Activated naive CD8-positive, alpha-beta T cell treated with anti-CD3 and anti-CD28 coated beads for 36 hours (primary cell): Measurements from ENCODE around the gene ITGAE. TPM values are rescaled to one million over a fixed set of nuclear protein-coding genes. Genes with fewer than 3 reads are reported as not detected.
"Not testable (repeated sequence)": the region's sequence is repeated elsewhere in the genome, so short reads cannot be mapped to it uniquely, and the experiment has no call there.

Experiments used
- DNase-seq: peaks from one replicate; pipeline ENCODE4 v3.0.0; 2021
- H3K27ac Mint-ChIP-seq: one replicate; pipeline ENCODE4 v1.8.0; 2022; ENCODE audit warnings: mild to moderate bottlenecking, moderate library complexity, mixed read lengths
- H3K27me3 Mint-ChIP-seq: one replicate; pipeline ENCODE4 v1.8.0; 2022; ENCODE audit warnings: mild to moderate bottlenecking, mixed read lengths
- H3K36me3 Mint-ChIP-seq: one replicate; pipeline ENCODE4 v1.8.0; 2021; ENCODE audit warnings: mild to moderate bottlenecking, mixed read lengths
- H3K4me1 Mint-ChIP-seq: one replicate; pipeline ENCODE4 v1.8.0; 2021; ENCODE audit warnings: mixed read lengths
- H3K4me3 Mint-ChIP-seq: one replicate; pipeline ENCODE4 v1.8.0; 2022; ENCODE audit warnings: mild to moderate bottlenecking, moderate library complexity, mixed read lengths
- H3K9me3 Mint-ChIP-seq: one replicate; pipeline ENCODE4 v1.8.0; 2022; ENCODE audit warnings: mixed read lengths
- total RNA-seq, 2 experiments: library from RNA; stranded (reverse); gene quantifications; one replicate each; pipeline ENCODE4 v1.2.3, GENCODE V29; 2021

The ITGAE gene
- total RNA-seq, 2 experiments from 2014 or later = 24.9 to 29.8 TPM

DNA sequence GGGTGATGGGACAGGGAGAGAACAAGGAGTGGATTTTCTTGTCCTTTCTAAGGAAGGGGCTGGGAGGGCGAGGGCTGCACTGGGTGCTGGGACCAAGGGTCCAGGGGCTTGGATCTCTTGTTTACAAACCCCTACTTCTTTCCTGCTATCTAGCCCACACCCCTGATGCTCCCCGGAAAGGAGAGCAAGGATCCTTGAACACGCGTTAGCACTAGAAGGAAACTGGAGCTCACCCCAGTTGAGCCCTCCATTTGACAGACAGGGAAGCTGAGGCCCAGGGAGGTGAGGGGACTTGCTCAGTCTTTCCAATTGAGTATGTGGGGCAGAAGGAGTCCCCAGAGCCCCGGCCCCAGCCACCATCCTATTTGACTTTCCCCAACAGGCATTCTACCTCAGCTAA lies 4.6 kb upstream of the ITGAE start:
- Mint-ChIP-seq H3K4me3 (no peak overlapping the region), H3K9me3 (no peaks in the 10 kb centered on the region), H3K27ac (no peak overlapping the region), H3K4me1 (peaks cover 31% of the 10 kb centered on the region), H3K27me3 (no peaks in the 10 kb centered on the region), H3K36me3 (peaks cover 21% of the 10 kb centered on the region)
- no peak for DNase-seq

DNA sequence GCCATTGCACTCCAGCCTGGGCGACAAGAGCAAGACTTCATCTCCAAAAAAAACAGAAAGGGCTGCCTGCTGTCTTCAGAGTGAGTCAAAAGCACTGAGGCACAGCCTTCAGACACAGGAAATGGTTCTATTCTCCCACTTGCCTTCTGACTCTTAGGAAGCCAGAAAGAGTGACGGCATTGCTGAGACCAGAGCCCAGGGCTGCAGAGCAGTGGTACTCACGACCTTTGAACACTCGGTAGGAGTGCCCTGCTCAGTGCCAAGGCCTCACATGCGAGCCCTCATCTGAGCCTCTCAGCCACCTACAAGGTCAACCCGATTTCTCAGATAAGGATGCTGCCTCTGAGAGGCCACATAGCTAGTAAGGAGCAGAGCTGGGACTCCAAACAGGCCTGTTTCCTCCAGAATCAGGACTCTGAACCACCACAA lies 3.5 kb upstream of the ITGAE start:
- no peak for DNase-seq
- no peaks in the 10 kb centered on the region for H3K9me3 Mint-ChIP-seq
- H3K27ac Mint-ChIP-seq = no peak overlapping the region
- H3K27me3 Mint-ChIP-seq = no peaks in the 10 kb centered on the region
- peaks cover 28% of the 10 kb centered on the region for H3K4me1 Mint-ChIP-seq
- H3K36me3 Mint-ChIP-seq = peaks cover 18% of the 10 kb centered on the region
- H3K4me3 Mint-ChIP-seq = no peak overlapping the region

DNA sequence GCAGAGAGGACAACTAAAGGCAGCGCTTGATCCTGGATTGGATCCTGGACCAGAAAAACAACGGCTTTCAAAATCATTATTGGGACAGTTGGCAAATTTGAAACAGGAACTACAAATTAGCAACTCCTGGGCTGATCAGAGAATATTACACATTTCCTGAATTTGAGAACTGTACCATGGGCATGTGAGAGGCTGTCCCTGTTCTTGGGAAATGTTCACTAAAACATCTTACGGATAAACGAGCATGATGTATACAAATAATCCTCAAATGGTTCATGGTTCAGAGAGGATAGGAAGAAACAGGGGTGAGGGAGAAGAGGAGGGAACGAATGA lies 2.3 kb upstream of the ITGAE start:
- no peak overlapping the region for H3K27ac Mint-ChIP-seq
- H3K36me3 Mint-ChIP-seq = peaks cover 10% of the 10 kb centered on the region
- no peaks in the 10 kb centered on the region for H3K9me3 Mint-ChIP-seq
- no peak overlapping the region for H3K4me3 Mint-ChIP-seq
- no peak for DNase-seq
- no peaks in the 10 kb centered on the region for H3K27me3 Mint-ChIP-seq
- peaks cover 16% of the 10 kb centered on the region for H3K4me1 Mint-ChIP-seq

DNA sequence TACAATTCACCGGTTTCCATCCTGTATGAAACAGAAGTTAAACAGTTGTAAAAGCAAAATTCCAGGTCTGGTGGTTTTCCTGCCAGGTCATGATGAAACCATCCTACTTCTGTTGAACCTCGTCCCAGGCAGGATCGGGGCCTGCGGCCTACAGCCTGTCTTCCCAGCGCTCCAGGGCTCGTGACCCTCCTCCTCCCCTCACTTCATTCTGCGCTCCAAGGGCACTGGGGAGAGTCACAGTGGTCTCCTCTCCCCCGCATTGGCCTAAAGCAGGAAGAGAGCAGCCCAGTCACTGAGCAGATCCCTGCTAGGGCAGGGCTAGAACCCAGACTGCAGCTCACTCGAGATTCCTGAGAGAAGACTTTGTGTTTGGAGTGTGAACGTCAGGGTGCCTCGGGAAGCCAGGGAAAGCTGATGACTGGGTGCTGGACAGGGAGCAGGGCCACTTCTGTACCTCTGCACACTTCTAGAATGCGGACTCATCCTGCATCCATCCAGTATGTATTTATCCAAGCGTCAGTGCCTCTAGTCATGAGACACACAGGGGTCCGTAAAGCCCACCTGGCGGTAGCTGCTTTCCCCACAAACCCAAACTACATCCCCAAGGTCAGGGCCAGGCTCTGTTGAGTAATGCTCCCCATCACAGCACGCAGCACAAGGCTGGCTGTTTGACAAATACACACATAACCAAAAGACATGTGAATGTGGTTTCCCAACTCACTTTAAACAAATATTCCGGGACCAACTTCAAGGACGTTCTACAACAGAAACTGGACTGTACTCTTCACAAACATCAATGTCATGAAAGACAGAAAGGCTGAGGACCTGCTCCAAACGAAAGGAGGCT lies 1.7 kb upstream of the ITGAE start:
- Mint-ChIP-seq H3K27ac (no peak overlapping the region), H3K4me3 (no peak overlapping the region), H3K9me3 (no peaks in the 10 kb centered on the region), H3K4me1 (peaks cover 15% of the 10 kb centered on the region), H3K36me3 (peaks cover 5% of the 10 kb centered on the region), H3K27me3 (no peaks in the 10 kb centered on the region)
- no peak for DNase-seq

DNA sequence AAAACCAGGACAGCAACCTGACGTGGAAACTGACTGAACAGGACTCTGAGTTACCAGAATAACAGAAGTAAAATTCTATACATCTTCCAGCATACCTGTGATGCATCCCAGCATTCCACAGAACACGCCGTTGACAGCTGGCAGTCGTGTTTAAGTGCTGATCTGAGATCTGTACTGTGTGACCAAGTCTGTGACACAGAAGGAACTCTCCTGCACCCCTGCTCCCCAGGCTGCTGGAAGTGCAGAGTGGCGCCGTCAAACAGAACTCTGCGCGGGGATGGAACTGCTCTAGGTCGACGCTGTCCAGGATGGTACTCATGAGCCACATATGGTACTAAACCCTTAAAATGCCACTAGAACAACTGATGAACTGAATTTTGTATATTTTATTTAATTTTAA lies 804 bp upstream of the ITGAE start:
- H3K36me3 Mint-ChIP-seq = peaks cover 3% of the 10 kb centered on the region
- H3K27me3 Mint-ChIP-seq = no peaks in the 10 kb centered on the region
- no peak overlapping the region for H3K27ac Mint-ChIP-seq
- H3K4me1 Mint-ChIP-seq = peaks cover 16% of the 10 kb centered on the region
- no peak overlapping the region for H3K4me3 Mint-ChIP-seq
- no peaks in the 10 kb centered on the region for H3K9me3 Mint-ChIP-seq
- no peak for DNase-seq

DNA sequence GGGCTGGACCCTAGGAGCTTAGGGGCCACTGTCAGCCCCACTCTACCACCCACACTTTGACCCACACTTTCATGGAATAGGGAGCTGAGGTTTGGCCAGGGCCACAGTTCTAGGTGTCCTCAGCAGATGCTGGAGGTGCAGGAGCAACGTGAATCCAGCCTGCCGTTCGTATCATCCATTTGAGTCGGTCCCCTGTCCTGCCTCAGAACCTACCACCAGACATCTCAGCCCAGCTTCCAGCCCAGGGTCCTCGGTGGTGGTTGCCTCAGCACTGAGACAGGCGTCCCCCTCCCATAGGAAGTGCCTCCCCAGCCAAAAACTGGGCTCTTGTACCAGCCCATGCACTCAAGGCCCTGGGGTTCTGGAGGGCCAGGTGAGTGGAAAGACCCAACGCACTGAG lies 359 bp upstream of the ITGAE start:
- H3K9me3 Mint-ChIP-seq = no peaks in the 10 kb centered on the region
- H3K27ac Mint-ChIP-seq = no peak overlapping the region
- H3K27me3 Mint-ChIP-seq = no peaks in the 10 kb centered on the region
- peaks cover 3% of the 10 kb centered on the region for H3K36me3 Mint-ChIP-seq
- peaks cover 21% of the 10 kb centered on the region for H3K4me1 Mint-ChIP-seq
- DNase-seq = no peak
- no peak overlapping the region for H3K4me3 Mint-ChIP-seq

DNA sequence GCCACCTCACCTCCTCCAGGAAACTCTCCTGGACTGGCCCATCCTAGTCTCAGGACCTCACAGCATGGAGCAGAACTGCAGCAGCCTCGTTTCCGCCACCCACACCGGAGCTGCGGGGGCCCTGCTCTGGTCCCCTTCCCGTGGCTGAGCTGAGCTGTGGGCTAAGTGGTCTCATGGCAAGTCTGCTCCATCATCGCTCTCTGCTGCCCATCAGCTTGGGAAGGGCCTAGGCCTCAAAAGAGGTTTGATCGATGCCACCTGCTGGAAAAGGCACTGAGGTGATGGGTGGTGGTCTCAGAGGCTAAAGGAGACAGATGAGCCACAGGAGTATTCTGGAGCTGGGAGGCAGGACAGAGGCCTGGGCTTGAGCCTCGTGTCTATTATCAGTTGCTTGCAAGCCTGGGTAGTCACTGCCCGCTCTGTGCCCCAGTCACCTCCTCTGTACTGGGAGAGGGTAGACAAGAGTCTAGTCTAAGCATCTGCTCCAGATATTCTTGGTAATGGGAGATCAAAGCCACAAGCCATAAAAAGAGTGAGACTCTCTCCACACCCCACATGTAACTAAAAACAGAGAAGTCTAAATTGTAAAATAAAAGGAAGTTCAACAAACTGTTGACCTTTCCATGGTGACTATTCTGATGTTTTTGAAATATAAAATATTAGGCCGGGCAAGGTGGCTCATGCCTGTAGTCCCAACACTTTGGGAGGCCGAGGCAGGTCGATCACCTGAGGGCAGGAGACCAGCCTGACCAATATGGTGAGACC lies 1.6 kb downstream of the ITGAE start:
- peaks cover 33% of the 10 kb centered on the region for H3K4me1 Mint-ChIP-seq
- no peak overlapping the region for H3K4me3 Mint-ChIP-seq

DNA sequence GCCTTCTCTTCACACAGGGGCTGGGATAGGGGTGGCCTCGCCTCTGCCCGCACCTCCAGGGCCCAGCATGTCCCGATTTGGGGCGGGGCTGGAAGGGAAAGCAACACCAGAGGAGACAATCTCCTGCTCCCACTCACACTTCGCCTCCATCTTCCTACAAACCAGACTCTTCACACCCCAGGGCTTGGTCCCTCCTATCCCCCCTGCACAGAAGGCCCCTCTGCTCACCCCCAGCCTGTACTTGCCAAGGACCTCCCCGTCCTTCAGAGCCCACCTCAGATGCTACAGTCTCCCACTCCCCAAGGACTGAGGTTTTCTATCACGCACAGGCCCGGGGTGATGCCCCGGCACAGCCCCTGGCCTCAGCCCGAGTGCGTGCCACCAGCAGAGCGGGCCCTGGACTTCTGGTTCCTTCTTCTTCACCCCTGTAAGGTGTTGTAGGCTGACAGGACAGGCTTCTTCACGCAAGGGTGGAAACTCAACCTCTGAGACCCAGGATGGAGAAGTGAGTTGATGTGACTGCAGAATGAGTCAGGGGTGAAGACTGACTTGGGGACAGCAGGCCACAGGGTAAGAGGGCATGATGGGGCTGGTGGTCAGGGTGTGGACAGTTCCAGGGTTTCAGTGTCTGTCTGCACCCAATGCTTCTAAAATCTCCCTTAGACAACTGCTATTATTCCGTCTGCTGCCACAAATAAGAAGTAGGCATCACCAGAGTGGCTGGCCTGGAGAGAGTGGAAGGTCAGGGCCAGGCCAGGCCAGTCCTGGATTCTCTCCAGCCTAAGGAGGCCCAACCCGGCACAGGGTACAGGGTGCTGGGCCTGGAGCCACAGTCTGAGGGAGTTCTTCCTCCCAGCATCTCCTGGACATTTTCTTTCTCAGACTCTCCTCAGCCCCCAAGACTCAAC lies 2.5 kb downstream of the ITGAE start:
- Mint-ChIP-seq H3K4me1 (peaks cover 30% of the 10 kb centered on the region), H3K27me3 (peaks cover 3% of the 10 kb centered on the region), H3K4me3 (peak overlapping the region; percentile 16), H3K36me3 (no peaks in the 10 kb centered on the region), H3K27ac (no peak overlapping the region), H3K9me3 (no peaks in the 10 kb centered on the region)
- DNase-seq = no peak

More for the DNA sequence above, 1.6 kb downstream of the ITGAE start:
- Mint-ChIP-seq H3K27ac (no peak overlapping the region), H3K9me3 (no peaks in the 10 kb centered on the region), H3K36me3 (no peaks in the 10 kb centered on the region), H3K27me3 (peaks cover 3% of the 10 kb centered on the region)
- DNase-seq = no peak

DNA sequence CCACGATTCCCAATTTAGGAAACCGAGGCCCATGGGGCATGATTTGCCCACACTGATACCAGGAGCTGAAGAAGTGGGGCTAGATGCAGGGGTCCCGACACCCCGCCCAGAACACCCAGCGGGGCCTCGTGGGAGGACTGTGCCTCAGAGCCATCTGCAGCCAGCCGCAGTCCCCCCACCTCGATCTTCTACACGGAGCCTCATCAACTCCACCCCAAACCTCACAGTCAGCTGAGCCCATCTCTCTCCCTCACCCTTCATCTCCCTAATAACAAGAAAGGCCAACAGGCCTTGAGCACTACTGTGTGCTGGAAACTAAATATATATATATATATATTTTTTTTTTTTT lies 4.2 kb downstream of the ITGAE start:
- Mint-ChIP-seq H3K4me3 (no peak overlapping the region), H3K9me3 (no peaks in the 10 kb centered on the region), H3K4me1 (peaks cover 31% of the 10 kb centered on the region), H3K27me3 (peaks cover 7% of the 10 kb centered on the region), H3K27ac (peak overlapping the region; percentile 55), H3K36me3 (no peaks in the 10 kb centered on the region)
- no peak for DNase-seq

DNA sequence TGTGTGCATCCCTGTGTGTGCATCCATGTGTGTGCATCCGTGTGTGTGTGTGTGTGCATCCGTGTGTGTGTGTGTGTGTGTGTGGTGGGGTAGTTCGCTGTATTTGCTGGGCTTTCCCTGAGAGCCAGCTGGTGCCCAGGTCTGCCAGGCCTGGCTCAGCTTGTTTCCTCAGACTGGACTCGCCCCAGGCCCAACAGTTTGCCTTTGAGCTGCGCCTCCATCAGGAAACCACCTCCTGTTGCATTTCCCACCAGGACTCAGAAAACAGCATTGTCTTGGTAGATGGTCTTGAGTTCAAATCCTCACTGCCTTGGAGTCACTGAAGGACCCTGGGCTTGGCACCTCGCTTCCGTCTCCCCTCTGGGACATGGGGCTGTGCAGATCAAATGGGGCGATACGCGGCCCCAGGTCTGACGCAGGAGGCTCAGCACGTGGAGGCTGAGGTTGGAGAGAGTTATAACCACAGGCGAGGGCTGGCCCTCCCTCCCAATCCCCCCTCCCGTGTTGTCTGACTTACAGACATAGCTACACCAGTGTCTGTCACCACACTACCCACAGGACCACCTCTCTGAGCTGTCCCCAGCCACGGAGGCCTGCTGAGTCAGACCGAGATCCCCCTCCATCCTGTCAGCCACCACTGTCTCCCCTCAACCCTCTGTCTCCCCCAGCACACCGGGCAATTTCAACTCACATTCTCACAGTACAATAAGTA lies 4.7 kb downstream of the ITGAE start:
- Mint-ChIP-seq H3K27me3 (peaks cover 7% of the 10 kb centered on the region), H3K27ac (peak overlapping the region; percentile 55), H3K9me3 (no peaks in the 10 kb centered on the region), H3K4me1 (peaks cover 36% of the 10 kb centered on the region), H3K36me3 (no peaks in the 10 kb centered on the region), H3K4me3 (no peak overlapping the region)
- DNase-seq = peak; percentile 89

DNA sequence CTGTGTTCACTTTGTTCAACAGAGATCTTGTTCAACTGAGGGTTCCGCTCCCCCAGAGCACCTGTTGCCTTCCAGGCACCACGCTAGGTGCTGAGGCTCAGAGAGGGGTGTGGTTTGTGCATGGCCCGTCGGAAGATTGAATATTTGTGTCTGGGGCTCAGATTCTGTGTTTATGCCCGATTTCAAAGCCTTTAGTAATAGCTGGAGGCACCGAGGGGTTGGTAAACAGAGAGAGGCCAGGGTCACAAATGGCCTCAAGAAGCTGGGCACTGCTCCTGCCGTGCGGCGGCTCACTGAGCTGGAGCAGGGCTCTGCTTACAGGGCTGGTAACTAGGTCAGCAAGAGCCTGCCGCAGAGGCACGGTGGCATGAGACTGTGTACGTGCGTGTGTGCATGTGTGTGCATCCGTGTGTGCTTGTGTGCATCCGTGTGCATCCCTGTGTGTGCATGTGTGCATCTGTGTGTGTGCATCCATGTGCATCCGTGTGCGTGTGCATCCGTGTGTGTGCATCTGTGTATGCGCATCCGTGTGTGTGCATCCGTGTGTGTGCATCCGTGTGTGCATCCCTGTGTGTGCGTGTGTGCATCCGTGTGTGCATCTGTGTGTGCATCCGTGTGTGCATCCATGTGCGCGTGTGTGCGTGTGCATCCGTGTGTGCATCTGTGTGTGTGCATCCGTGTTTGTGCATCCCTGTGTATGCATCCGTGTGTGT lies 5.4 kb downstream of the ITGAE start:
- Mint-ChIP-seq H3K27me3 (peaks cover 7% of the 10 kb centered on the region), H3K4me1 (peaks cover 38% of the 10 kb centered on the region), H3K36me3 (no peaks in the 10 kb centered on the region), H3K27ac (peak overlapping the region; percentile 67), H3K9me3 (no peaks in the 10 kb centered on the region), H3K4me3 (no peak overlapping the region)
- DNase-seq = peak; percentile 23

DNA sequence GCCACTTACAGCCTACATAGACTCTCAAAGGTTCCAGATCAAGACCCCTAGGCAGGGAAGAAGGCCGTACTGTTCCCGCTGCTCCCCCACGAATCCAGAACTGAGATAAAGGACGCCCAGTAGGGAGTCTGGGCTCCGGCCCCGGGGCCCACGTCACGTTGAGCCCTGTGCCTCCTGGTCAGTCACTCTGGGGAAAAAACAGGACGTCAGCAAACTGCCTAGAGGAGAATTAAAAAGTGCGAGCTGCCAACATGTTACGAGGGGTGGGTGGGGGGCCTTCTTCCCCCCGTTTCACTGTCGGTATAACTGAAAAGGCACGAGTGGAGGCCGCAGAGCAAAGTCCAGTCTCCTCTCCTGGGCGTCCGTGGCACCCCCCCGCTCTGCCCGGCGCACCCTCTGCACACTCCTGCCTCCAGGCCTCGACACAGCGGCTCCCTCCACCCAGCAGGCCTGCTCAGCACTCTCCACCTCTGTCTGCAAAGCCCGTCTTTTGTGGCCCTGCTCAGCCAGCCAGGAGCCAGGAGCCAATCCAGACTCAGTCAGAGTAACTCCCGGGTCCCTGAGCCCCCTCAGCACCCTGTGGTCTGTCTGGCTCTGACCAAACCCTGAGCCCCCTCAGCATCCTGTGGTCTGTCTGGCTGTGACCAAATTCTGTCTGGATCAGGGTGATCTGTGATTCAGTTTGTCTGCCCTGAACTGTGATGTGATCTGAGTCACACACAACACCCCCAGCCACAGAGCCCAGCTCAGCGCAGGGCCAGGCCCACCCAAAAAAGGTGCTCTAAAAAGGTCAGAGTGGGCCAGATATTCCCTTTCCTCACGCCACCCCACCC lies 6.2 kb downstream of the ITGAE start:
- peaks cover 7% of the 10 kb centered on the region for H3K27me3 Mint-ChIP-seq
- no peaks in the 10 kb centered on the region for H3K9me3 Mint-ChIP-seq
- peak overlapping the region; percentile 67 for H3K27ac Mint-ChIP-seq
- H3K4me3 Mint-ChIP-seq = peak overlapping the region; percentile 6
- peaks cover 43% of the 10 kb centered on the region for H3K4me1 Mint-ChIP-seq
- no peaks in the 10 kb centered on the region for H3K36me3 Mint-ChIP-seq
- peak; percentile 70 for DNase-seq

DNA sequence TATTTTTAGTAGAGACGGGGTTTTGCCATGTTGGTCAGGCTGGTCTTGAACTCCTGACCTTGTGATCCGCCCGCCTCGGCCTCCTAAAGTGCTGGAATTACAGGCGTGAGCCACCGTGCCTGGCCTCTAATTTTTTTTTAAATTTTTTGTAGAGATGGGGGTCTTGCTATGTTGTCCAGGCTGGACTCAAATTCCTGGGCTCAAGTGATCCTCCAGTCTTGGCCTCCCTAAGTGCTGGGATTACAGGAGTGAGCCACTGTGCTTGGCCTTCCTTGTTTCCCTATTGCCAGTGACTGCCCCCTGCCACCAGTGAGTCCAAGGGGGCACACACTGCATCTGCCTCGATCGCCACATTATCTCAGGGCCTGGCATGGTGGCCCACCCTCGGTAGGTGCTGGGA lies 6.8 kb downstream of the ITGAE start:
- not testable (repeated sequence) for H3K36me3 Mint-ChIP-seq, DNase-seq, H3K9me3 Mint-ChIP-seq, H3K27me3 Mint-ChIP-seq, H3K4me3 Mint-ChIP-seq, H3K27ac Mint-ChIP-seq
- peaks cover 45% of the 10 kb centered on the region for H3K4me1 Mint-ChIP-seq
